Fibroblast of gingiva (primary cell): Measurements from ENCODE around the gene OMD.

Experiments
- DNase-seq: peaks from one replicate; pipeline ENCODE4 v3.0.0-alpha.2; 2011; ENCODE audit warnings: low read depth

OMD gene

DNA sequence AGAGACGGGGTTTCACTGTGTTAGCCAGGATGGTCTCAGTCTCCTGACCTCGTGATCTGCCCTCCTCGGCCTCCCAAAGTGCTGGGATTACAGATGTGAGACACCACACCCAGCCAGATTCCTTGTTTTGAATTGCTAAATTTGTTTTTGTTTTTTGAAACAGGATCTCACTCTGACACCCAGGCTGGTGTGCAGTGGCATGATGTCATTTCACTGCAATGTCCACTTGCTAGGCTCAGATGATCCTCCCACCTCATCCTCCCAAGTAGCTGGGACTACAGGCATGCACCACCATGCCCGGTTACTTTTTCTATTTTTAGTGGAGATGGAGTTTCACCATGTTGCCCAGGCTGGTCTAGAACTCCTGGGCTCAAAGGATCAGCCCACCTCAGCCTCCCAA lies 13.1 kb downstream of the OMD start:
- DNase-seq = peak; percentile 11

DNA sequence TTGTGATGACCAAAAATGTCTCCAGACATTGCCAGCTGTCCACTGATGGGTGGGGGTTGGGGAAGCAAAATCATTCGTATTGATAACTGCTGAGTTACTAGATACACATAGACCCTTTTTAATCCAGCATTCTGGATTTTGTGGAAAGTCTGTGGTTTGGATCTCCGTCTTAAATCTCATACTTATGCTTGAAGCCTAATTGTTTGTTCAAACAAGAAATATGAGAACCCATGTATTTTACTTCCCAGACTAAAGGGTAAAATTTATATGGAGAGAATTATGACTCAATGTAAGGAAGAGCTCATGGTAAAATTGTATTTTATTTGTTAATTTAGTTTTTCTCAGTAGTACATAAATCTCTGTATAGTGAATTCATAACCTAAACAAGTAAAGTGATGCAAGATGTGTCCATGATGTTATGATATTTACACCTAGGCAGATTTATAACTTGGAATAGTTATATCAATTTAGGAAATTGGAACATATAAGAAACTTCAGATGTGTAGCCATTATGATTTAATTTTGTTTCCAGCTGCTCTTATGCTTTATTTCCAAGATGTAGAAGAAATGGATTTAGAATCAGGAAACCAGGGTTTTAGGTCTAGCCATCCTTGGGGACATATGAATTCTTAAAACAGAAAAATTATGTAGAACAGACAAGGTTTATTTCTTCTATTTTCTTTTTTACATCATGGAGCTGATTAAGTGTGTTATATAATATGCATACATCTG lies 15.4 kb downstream of the OMD start:
- DNase-seq = no peak

DNA sequence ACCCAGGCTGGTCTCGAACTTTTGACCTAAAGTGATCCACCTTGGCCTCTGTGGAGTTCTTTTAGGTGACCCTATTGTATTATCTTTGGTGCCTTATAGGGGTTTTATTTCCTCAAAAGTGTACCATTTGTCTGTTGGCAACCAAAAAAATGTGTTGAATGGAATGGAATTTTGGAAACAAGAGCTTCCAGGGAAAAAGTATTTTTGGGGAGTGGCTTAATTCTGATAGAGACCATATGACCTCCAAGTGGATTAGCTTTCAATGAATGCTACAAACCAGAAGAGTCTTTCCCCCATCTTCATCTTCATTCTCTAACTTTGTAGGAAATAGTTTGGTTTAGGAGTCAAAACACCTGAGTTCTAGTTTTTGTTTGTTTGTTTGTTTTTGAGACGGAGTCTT lies 16.5 kb downstream of the OMD start:
- peak; percentile 11 for DNase-seq

DNA sequence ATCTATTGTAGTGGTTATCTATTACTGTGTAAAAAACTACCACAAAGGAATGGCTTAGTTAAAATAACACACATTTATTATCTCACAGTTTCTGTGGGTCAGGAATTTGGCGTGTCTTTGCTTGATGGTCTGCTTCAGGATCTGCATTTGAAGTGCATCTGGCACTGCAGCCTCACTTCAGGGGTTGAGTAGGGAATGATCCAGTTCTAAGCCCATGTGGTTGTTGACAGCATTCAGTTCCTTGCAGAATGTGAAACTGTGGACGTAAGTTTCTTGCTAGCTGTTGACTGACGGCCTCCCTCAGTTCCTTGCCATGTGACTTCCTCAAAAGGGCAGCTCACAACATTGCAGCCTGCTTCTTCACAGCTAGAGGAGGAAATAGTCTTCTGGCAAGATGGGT lies 17.8 kb downstream of the OMD start:
- no peak for DNase-seq

DNA sequence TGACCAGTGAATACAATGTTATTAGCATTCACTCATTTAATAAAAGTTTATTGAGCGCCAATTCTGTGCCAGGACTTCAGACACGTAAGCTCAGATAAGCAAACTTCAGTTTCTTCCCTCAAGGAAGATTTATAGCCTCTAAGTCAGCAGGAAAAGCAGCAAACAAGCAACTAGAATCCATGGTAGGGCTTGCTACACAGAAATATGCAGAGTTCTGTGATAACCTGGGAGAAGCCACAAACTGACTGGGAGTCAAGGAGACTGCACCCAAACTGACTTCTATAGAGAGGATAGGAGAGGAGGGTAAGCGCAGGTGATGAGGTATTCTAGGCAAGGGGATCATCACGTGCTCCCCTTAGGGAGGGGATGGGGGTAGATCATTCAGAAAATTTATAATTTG lies 18.5 kb downstream of the OMD start:
- DNase-seq = no peak

DNA sequence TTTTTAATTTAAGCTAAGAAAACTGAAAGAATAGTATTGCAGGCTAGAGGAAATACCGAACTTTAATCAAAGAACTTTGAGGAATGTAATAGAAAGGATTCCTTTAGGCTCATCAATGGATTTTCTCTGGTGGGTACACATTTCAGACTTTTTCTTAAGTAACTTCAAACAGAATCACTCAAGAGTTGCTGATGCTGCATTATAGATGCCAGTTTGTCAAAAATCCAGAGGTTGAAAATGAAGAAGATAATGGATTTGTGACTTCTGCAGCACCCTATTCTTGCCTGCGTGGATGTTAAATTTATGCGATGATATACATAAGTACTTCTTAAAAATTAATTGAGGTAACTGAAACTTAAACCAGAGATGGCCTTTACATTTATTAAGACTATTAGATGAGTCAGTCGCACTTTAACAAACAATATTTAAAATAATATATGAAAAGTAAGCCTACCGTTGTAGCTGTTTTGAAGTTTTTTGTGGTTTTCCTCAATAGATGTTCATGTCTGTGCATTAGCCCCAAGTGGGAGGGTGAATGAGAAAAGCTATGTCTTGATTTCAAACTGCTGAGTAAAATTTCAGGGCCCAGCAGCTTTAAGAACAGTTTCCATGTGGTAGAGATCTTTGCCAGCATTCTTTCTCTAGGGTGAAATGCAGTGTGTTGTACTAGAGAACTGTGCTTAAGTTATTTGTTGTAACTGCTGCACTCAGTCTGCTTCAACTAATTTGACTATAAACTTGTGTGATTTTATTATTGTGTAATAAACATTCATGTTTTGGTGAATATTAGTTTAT lies 20.0 kb downstream of the OMD start, which contains the start of gene OGN:
Gene OGN (minus strand): TSS at position 537 of the 795 bp plus-strand sequence. CDS start 1,171 bp downstream, outside the sequence.
- DNase-seq = peak; percentile 68

DNA sequence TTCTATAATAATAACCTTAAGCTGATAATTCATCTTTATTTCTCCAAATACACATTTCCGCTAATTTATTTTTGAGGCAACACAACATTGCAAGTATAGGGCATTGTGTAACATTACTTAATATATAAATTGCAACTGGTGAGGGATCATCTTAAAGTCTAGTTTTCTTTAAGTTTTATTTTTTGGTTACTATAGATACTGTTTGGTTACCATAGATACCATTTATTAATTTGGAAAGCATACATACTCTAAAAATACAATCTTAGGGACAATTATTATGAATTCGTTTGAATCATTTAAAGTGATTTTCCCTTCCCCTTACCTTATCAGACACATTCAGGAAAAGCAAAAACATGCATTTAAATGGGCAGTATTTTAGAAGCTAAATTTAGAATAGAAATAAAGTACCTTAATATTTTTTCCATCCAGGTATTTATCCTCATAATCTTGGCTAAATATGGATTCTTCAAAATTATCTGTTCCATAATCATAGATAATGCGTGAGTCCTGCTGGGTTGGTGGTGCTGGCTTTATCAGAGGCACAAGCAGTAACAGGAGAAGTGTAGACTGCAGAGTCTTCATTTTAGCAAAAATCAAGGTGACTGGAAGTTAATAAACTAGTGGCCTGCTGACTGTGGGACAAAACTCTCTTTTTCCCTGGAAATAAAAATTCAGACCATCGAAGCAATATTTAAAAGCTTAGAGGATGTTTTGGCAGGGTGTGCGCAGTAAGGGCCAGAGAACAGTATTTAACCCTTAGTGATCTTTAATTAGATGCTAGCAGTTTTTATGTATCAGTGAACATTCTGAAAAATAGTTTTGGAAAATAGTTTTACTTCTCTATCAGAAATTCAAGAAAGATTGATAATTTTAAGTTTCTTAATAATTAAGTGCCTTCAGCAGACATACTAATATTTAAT lies 21.2 kb downstream of the OMD start:
- DNase-seq = no peak

DNA sequence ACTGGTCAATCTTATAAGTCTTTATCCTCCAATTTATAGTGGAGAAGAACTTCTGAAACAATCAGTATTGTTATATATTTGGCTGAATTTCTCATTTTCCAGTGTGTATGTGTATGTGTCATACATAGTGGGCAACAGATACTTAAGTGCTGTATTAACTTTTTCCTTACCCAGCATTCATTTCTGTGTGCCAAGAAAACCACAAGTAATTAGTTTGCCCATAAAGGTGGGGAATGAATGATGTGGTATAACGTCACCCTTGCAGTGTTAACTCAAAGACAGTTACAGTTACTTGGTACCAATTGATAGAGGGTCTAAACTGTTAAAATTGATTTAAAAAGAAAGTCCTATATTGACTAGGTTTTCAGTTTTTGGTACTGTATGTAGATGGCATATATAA lies 21.9 kb downstream of the OMD start:
- DNase-seq = no peak

DNA sequence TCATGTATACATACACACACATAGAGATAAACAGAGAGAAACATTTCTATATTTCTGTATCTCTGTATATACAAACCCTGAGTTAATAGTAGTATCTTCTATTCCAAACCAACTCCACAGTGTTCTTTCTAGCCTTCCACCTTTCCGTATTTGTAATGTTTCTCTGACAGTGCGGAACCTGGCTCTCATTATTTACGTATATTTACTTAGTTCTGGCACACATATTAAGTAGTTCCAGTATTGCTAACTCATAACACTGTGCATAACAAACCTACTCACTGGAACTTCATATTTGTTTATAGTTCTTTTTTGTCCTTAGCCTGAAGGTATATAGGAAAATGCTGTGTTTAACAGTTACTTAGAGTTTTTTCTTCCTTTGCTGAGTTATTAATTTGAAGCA lies 26.4 kb downstream of the OMD start:
- DNase-seq = no peak

DNA sequence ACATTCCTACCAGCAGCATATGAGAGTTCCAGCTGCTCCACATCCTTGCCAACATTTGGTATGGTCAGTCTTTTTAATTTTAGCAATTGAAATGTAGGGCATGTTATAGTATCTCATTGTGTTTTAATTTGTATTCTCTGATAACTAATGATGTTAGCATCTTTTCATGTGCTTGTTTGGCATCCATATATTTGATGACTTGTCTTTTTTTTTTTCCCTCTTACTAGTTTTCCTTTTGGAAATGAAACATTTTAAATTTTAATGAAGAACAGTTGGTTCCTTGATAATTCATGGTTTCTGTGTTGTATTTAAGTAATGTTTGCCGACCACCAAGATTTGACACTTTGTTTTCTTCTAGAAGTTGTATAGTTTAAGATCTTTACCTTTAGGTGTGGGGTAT lies 28.7 kb downstream of the OMD start:
- no peak for DNase-seq

DNA sequence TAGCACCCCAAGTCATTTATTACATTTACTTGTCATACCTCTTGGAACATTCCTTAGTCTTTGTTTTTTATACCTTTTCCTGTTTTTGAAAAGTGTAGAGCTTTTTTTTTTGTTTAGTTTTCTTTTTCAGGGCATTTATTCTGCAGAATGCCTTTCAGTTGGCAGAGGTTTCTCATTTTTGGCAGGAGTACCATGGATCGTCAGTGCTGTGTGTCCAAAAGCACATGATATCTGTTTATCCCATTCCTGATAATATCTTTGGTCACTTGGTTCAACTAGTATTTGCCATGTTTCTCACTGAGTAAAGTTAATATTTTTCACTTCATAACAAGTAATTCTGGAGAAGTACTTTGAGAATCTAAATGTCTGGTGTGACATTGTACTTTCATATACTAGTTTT lies 30.6 kb downstream of the OMD start:
- DNase-seq = peak; percentile 41

DNA sequence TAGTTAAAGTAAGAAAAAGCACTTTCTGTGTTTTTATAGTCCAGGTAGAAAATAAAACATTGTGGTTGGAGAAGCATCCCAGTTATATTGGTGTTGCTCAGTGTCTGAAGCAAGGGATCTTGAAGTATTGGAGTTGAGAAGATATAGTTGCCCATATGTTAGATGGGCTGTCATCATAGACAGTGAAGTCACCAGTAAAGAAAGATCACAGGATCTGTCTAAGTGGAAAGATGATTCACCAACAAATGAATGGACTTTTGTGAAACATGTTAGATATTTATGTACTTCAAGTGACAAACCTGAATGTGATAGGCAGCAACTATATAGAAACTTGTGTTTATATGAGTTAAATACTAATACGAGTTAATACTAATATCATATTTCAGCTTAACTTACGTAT lies 31.6 kb downstream of the OMD start:
- no peak for DNase-seq

DNA sequence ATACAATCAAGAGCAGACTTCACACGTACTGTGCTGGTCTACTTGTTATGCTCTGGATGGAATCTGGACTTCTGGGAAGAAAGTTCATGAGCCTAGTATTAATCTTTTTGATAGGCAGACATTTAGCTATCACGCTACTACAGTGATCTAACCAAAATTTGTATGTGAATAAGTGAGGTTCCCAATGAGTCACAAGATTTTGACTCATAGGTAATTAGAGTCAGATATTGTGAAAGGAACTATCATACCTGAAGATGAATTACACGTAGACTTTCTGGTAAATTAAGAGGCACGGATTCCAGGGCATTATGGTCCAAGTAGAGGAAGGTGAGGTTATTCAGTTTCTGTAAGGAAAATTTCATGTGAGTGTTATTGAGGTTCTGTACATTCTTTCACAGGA lies 38.3 kb downstream of the OMD start:
- DNase-seq = no peak

DNA sequence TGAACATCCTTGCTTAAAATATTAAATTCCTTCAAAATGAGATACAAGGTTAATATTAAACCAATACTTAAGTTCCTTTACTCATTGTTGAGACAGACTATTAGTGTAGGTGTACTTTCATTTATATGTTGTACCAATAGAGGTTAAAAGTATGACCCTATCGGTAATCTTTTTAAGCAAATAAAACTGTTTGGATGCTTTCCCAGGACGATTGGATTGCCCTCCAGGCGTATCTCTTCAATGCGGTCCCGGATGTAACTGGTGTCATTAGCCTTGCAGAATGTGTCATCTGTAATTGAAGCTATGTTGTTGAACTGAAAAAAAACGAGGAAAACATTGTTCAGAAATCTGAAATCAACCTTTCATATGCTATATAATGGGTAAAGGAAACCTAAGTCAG lies 38.8 kb downstream of the OMD start:
- DNase-seq = no peak

DNA sequence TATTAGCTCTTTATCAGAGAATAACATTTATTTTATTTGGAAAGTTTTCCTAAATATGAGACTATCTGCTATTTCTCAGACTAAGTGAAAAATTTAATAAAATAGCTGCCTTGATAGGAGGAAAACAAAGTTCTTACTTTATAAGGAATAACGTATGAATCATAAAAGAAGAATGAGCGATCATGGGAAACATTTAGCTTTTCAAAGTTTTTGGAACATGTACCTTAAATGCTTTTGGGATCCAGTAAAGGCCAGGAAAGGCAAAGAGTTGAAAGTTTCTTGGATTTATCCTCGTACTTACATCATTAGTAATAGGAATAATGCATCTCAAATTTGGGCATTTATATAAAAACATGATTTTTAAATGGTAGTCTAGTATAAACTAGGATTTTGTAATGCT lies 39.3 kb downstream of the OMD start:
- DNase-seq = no peak

DNA sequence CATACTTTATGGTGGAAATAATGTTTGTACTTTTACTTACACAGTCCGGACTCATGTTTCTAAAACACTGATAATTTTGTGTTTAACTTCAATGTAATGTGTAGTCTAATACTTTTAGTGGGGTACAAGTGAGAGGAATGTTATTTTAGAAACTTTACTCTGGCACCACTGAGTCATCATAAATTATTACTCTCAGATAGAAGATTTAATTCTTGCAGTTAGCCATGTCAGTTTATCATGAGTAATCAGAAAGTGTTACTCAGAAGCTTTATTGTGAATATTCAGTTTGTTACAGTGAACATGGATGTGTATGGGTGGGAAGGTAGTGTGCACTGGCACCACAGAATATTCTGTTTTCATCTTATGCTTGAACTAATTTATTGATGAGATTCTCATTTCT lies 39.9 kb downstream of the OMD start:
- DNase-seq = peak; percentile 16

DNA sequence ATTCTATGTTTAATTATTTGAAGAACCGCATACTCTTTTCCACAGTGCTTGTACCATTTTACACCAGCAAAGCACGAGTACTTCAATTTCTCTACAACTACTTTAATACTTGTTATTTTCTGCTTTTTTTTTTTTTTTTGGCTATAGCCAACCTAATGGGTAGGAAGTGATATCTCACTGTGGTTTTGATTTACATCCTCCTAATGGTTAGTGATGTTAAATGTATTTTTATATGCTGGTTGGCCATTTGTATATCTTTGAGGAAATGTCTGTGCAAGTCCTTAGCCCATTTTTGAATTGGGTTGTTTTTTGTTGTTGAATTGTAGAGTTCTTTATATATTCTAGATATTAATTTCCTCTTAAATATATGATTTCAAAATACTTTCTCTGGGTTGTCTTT lies 42.5 kb downstream of the OMD start:
- DNase-seq = no peak

DNA sequence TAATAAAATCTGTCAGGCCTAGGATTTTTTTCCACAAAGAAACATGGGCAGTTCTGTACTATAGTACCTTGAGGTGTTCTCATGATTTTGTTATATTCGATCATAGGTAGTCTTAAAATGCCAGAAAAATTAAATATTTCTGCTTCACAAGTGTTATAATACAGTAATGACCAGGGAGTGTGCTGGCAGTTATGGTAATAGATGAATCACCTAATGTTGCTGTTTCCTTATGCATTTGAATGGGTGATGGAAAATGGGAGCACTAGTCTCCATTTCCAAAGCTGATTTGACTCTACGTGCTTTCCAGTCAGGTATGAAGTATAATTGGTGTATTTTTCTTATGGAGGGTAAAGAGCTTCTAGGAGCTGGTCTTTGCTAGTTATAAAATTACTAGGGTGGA lies 43.7 kb downstream of the OMD start:
- no peak for DNase-seq

DNA sequence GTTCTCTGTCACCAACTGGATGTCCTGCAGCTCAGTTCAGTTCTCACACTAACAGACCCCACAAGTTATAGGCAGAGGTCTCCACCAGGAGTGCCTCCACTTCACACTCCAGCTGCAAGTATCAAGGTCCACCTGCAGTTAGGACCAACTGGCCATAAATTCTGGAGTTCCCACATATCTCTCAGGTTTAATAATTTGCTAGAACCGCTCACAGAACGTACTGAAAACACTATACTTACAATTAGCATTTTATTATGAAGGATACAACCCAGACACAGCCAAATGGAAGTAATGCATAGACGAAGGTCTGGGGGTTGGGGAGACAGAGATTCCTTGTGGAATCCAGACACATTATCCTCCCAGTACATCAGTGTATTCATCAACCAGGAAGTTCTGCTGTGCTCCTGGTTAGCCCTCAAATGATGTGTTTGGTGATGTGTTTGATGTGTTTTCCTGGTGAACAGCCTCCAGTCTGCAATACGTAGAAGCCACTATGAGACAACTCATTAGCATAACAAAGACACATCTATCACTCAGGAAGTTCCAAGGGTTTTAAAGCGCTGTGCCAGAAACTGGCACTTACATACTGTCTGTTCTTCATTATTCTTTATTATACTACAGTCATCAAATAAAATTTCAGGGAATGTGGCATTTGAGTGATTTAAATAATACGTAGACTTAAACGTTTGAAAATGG lies 45.3 kb downstream of the OMD start:
- no peak for DNase-seq

DNA sequence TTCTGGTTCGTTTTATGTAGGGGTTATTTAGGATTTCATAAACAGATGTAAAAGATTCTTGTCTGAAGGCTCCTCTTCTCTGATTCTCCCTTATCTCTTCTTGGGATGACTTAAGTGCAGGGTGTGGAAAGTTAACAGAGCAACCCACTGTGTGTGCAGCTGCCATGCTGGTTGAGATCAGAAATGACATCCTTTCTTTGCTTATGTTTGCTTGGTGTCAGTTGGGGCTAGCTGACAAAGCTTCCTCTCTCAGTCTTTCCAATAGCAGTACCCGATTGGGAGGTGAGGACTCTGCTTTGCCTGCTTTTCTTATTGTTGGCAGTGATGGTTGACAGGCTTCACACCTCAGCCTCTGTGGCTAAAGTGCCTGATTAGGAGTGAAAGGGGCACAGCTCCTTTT lies 46.4 kb downstream of the OMD start:
- DNase-seq = no peak

DNA sequence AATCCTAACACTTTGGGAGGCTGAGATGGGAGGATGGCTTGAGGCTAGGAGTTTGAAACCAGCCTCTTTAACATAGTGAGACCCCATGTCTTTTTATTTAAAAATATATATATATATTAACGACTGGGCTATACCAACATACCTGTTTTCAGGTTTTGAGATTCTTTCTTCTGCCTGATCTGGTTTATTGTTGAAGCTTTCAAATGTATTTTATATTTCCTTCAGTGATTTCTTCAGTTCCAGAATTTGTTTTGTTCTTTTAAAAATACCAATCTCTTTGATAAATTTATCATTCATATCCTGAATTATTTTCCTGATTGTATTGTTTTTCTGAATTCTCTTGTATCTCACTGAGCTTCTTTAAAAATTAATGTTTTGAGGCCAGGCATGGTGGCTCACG lies 51.1 kb downstream of the OMD start:
- DNase-seq = no peak

DNA sequence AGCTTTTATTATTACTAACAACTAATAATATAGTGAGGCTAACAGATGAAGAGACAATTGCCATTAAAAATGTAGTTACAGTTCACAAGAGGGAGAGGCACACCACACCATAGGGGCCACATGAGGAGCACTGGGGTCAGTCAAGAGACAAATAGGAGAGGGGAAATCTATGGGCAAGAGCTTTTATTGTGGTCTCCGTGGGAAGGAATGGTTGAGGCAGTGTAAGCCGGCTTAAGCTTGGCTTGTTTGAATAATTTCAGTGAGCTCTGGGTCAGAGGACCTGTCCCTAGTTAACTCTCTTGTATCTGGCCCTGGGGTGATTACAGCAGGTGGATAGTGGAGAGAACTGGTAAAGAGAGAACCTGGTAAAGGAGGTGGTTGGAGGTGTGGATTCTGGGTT lies 55.2 kb downstream of the OMD start:
- no peak for DNase-seq
